K562 (cell line): Measurements from ENCODE around the gene CCDC33. TPM values are rescaled to one million over a fixed set of nuclear protein-coding genes. Genes with fewer than 3 reads are reported as not detected.

Source experiments
- ATAC-seq: fragments of 200-7000 bp; cut with Tn5 transposase; 3 replicates; pipeline ENCODE4 v1.9.1; 2020; ENCODE audit warnings: moderate library complexity
- BruUV-seq: library from RNA; stranded (reverse); fragments of 400-500 nt; replicated peaks from 2 replicates; lab custom pipeline; 2021; lab: Mats Ljungman, UMichigan
- CTCF ChIA-PET: fragments of 300-600 bp; formaldehyde crosslinking; extraction: SDS; loops from one replicate; lab custom pipeline; 2021; ENCODE audit warnings: low intra/inter-chr PET ratio; lab: Yijun Ruan, JAX
- POLR2A ChIA-PET: fragments of 300-600, 350-650 bp; sonication (Branson Sonifier 250); formaldehyde crosslinking; extraction: SDS; loops from one replicate; lab custom pipeline; 2021; ENCODE audit warnings: antibody characterized with exemption, inconsistent platforms; lab: Yijun Ruan, JAX
- DNase-seq, 4 experiments: peaks; one replicate each; pipeline versions ENCODE4 v3.0.0 to v3.0.0-alpha.2; 2011 to 2018; ENCODE audit warnings: low spot score in 3 of 4, mixed read lengths in 3 of 4; ENCODE audit errors: extremely low read depth in 1 of 4
- FAIRE-seq: peaks from 2 replicates; lab custom pipeline; 2011; peaks lifted over from hg19 to GRCh38; lab: Jason Lieb, UNC
- H2AFZ ChIP-seq: 2 replicates; pipeline ENCODE4 v1.6.0; 2011; ENCODE audit warnings: low read depth, low read length, control low read depth, inconsistent platforms
- H3K27ac ChIP-seq: fragments of 200-600 bp; 3 replicates; pipeline ENCODE4 v1.8.0; 2011; ENCODE audit warnings: low read depth, mild to moderate bottlenecking, control low read depth, inconsistent platforms, low read length, moderate library complexity, mixed read lengths; ENCODE audit errors: extremely low read depth
- H3K27me3 ChIP-seq, 2 experiments: fragments of 300-600 bp in 1 of 2; 2 replicates in 1 of 2; 3 replicates in 1 of 2; pipeline versions ENCODE4 v1.6.0 to v1.8.0; 2011; ENCODE audit warnings: inconsistent platforms in 2 of 2, low read length in 2 of 2, mild to moderate bottlenecking in 1 of 2, mixed read lengths in 1 of 2, moderate library complexity in 1 of 2; ENCODE audit not compliant: control insufficient read depth in 2 of 2, insufficient read depth in 2 of 2
- H3K36me3 ChIP-seq: fragments of 300-600 bp; 3 replicates; pipeline ENCODE4 v1.8.0; 2011; ENCODE audit warnings: mild to moderate bottlenecking, low read length, inconsistent platforms; ENCODE audit not compliant: control insufficient read depth, insufficient read depth
- H3K4me1 ChIP-seq, 2 experiments: fragments of 200-600 bp in 1 of 2; replicated peaks in 1 of 2; 2 replicates in 1 of 2; 3 replicates in 1 of 2; pipeline versions ENCODE4 v1.5.1 to v1.8.0; 2011; ENCODE audit warnings: inconsistent platforms in 2 of 2, low read length in 2 of 2, mild to moderate bottlenecking in 1 of 2, mixed read lengths in 1 of 2, moderate library complexity in 1 of 2; ENCODE audit not compliant: control insufficient read depth in 2 of 2, insufficient read depth in 2 of 2
- H3K4me2 ChIP-seq: 2 replicates; pipeline ENCODE4 v1.6.1; 2011; ENCODE audit warnings: low read length, control low read depth, inconsistent platforms, mixed read lengths; ENCODE audit not compliant: insufficient read depth
- H3K4me3 ChIP-seq: fragments of 200-600 bp; sonication (generic), shearing (Covaris generic); 2 replicates; pipeline ENCODE4 v1.5.1; 2016; ENCODE audit warnings: control low read depth, inconsistent platforms
- H3K79me2 ChIP-seq: fragments of 200-600 bp; 3 replicates; pipeline ENCODE4 v1.8.0; 2011; ENCODE audit warnings: low read length, inconsistent platforms; ENCODE audit not compliant: control insufficient read depth, insufficient read depth
- H3K9ac ChIP-seq, 2 experiments: 2 replicates each; pipeline versions ENCODE4 v1.6.0 to v1.6.1; 2011; ENCODE audit warnings: low read depth in 2 of 2, low read length in 2 of 2, control low read depth in 1 of 2, inconsistent platforms in 1 of 2, mild to moderate bottlenecking in 1 of 2, mixed read lengths in 1 of 2; ENCODE audit not compliant: insufficient read depth in 1 of 2
- H3K9me1 ChIP-seq: one replicate; pipeline ENCODE4 v1.6.0; 2011; ENCODE audit warnings: inconsistent platforms, mild to moderate bottlenecking, low read length, moderate library complexity; ENCODE audit not compliant: control insufficient read depth, insufficient read depth
- H3K9me3 ChIP-seq: replicated peaks from 2 replicates; pipeline ENCODE4 v1.5.1; 2011; ENCODE audit warnings: low read depth, low read length, inconsistent platforms; ENCODE audit not compliant: control insufficient read depth, insufficient read depth
- H4K20me1 ChIP-seq: replicated peaks from 2 replicates; pipeline ENCODE4 v1.6.1; 2011; ENCODE audit warnings: low read length, inconsistent platforms, mixed read lengths; ENCODE audit not compliant: control insufficient read depth, insufficient read depth
- BRD9 ChIP-seq: fragments of 450-650 bp; IDR thresholded peaks from 2 replicates; pipeline ENCODE4 v1.6.1; 2018; ENCODE audit warnings: low read depth; ENCODE audit not compliant: partially characterized antibody
- CEBPG ChIP-seq, 3 experiments: fragments of 200-800 bp in 1 of 3; sonication (Bioruptor generic) in 1 of 3; sonication (generic) in 1 of 3; formaldehyde crosslinking in 1 of 3; IDR thresholded peaks in 2 of 3; conservative IDR thresholded peaks in 1 of 3; 2 replicates each; pipeline versions ENCODE4 v1.6.1 to v1.8.0; 2016 to 2022; ENCODE audit warnings: missing compliant biosample characterization in 2 of 3, missing genetic modification characterization in 2 of 3, mild to moderate bottlenecking in 1 of 3, missing genetic modification reagents in 1 of 3
- CHAMP1 ChIP-seq: fragments of 450-650 bp; IDR thresholded peaks from 2 replicates; pipeline ENCODE4 v1.6.1; 2016; ENCODE audit warnings: mild to moderate bottlenecking
- HCFC1 ChIP-seq: IDR thresholded peaks from 2 replicates; pipeline ENCODE4 v1.6.1; 2012; ENCODE audit warnings: low read depth, low read length, improper control_type of control experiment
- JUN ChIP-seq, 2 experiments: sonication (generic) in 1 of 2; formaldehyde crosslinking in 1 of 2; IDR thresholded peaks; 2 replicates each; pipeline versions ENCODE4 v1.6.1 to v1.8.0; 2012 to 2022; ENCODE audit warnings: borderline replicate concordance in 2 of 2, mild to moderate bottlenecking in 2 of 2, improper control_type of control experiment in 1 of 2, low read depth in 1 of 2, low read length in 1 of 2, missing genetic modification reagents in 1 of 2
- LARP7 ChIP-seq: fragments of 450-650 bp; IDR thresholded peaks from 2 replicates; pipeline ENCODE4 v1.6.1; 2016
- MLLT1 ChIP-seq, 2 experiments: fragments of 450-650 bp; IDR thresholded peaks; 2 replicates each; pipeline ENCODE4 v1.6.1; 2016
- NCOA2 ChIP-seq, 2 experiments: fragments of 450-650 bp; IDR thresholded peaks; 2 replicates each; pipeline ENCODE4 v1.6.1; 2018; ENCODE audit warnings: mild to moderate bottlenecking in 2 of 2, moderate library complexity in 1 of 2; ENCODE audit not compliant: partially characterized antibody in 2 of 2
- NFE2L1 ChIP-seq: fragments of 450-650 bp; IDR thresholded peaks from 2 replicates; pipeline ENCODE4 v1.6.1; 2016; ENCODE audit warnings: missing genetic modification characterization, low read depth, mild to moderate bottlenecking, missing compliant biosample characterization, moderate library complexity, borderline replicate concordance
- PHF21A ChIP-seq: fragments of 450-650 bp; IDR thresholded peaks from 2 replicates; pipeline ENCODE4 v1.6.1; 2017; ENCODE audit warnings: low read depth, borderline replicate concordance
- PREB ChIP-seq: sonication (generic); formaldehyde crosslinking; IDR thresholded peaks from 2 replicates; pipeline ENCODE4 v1.8.1; 2023; ENCODE audit warnings: mild to moderate bottlenecking, missing genetic modification reagents
- ZNF143 ChIP-seq: sonication (generic); formaldehyde crosslinking; IDR thresholded peaks from 2 replicates; pipeline ENCODE4 v1.9.0; 2022; ENCODE audit warnings: mild to moderate bottlenecking, missing genetic modification reagents
- ZNF282 ChIP-seq: sonication (generic); formaldehyde crosslinking; IDR thresholded peaks from 2 replicates; pipeline ENCODE4 v1.8.1; 2023; ENCODE audit warnings: missing genetic modification reagents
- ZNF561 ChIP-seq: fragments of 450-650 bp; formaldehyde crosslinking; conservative IDR thresholded peaks from 2 replicates; pipeline ENCODE4 v1.4.0; 2020; ENCODE audit warnings: mild to moderate bottlenecking, moderate library complexity
- ZNF699 ChIP-seq: fragments of 250-450 bp; sonication (Bioruptor Pico); IDR thresholded peaks from 2 replicates; pipeline ENCODE4 v1.8.0; 2021; ENCODE audit warnings: mild to moderate bottlenecking, moderate library complexity; ENCODE audit not compliant: insufficient replicate concordance
- WGBS: fragments of 100-300 bp; shearing (Covaris generic); methylation state at CpG from one replicate; pipeline ENCODE4 v1.1.6; 2016; ENCODE audit warnings: low coverage, mixed read lengths; ENCODE audit not compliant: insufficient coverage; ENCODE audit errors: missing lambda C conversion rate; 5-methylcytosine and 5-hydroxymethylcytosine counted together
- in situ Hi-C: fragments of 300-500 bp; cut with MboI; formaldehyde crosslinking; loops from 4 replicates; pipeline ENCODE4 v1.15.0; 2018; ENCODE audit warnings: inconsistent platforms, mixed read lengths
- intact Hi-C: fragments of 100-400 bp; cut with micrococcal nuclease; formaldehyde crosslinking; loops from 2 replicates; pipeline ENCODE4 v1.14.2; 2022
- polyA plus RNA-seq, 8 experiments: library from polyadenylated mRNA; depleted of rRNA in 4 of 8; stranded (reverse) in 5 of 8; unstranded in 3 of 8; fragments of >200 nt; fragmentation: Nextera tagmentation in 2 of 8; fragmentation: Illumina TruSeq in 1 of 8; extraction: Ambion mirVana in 2 of 8; extraction: Trizol in 1 of 8; gene quantifications; 2 replicates each; pipeline versions ENCODE4 v1.2.1 to v1.2.3, GENCODE V29; 2011 to 2014; ENCODE audit warnings: inconsistent platforms in 1 of 8, missing spikeins in 1 of 8
- total RNA-seq, 7 experiments: library from RNA; depleted of rRNA in 6 of 7; stranded (reverse); fragments of >200 nt in 6 of 7; fragmentation: Illumina TruSeq in 2 of 7; extraction: Trizol in 2 of 7; gene quantifications; 2 replicates each; pipeline versions ENCODE4 v1.2.1 to v1.2.3, GENCODE V29; 2011 to 2021; ENCODE audit warnings: low replicate concordance in 1 of 7

CCDC33 gene
- total and polyA plus RNA-seq, 9 of the 15 experiments (the other 6 are each of a cell fraction or from before 2014, with no cell fraction given): 0.08 to 1.1 (median 0.15) TPM; not detected in 4

- POLR2A ChIA-PET: interaction anchor here (0.6 kb wide), 1 partner anchor 71 kb away, joined by 3 read pairs; no protein-coding TSS in a partner anchor
- intact Hi-C loops (no loop called here), in situ Hi-C loops (no loop called here)
- no peak overlapping the region for H3K4me2 ChIP-seq
- ATAC-seq (no peak), DNase-seq (no peak), FAIRE-seq (no peak)
- no peaks in the 10 kb centered on the region for H3K9me1 ChIP-seq
- no TSS peak for BruUV-seq
- no peak overlapping the region for H2AFZ ChIP-seq
- no peaks in the 10 kb centered on the region for H3K9me3 ChIP-seq
- no peaks in the 10 kb centered on the region for H3K79me2 ChIP-seq
- H3K27ac ChIP-seq: no peak overlapping the region
- H3K36me3 ChIP-seq: no peaks in the 10 kb centered on the region
- peak overlapping the region in 1 of 2 experiments; percentile 48; a peak in 1 of 4 replicates for H3K9ac ChIP-seq
- no peak overlapping the region for H3K4me3 ChIP-seq
- no peak for TF ChIP-seq BRD9
- no peak for TF ChIP-seq ZNF143 (CRISPR knock-in tag)
- no peak for TF ChIP-seq NFE2L1 (tag)
- no peak for TF ChIP-seq NCOA2 (IDR thresholded peaks at IDR 0.05; ENCODE audit: partially characterized antibody in 2 of 2)
- TF ChIP-seq PREB (CRISPR knock-in tag): no peak
- TF ChIP-seq HCFC1: no peak
- TF ChIP-seq ZNF561 (CRISPR knock-in tag): no peak
- no peak for TF ChIP-seq JUN (IDR thresholded peaks at IDR 0.05; ENCODE audit: borderline replicate concordance, low read depth, low read length)
- no peak for TF ChIP-seq JUN (CRISPR knock-in tag; IDR thresholded peaks at IDR 0.05; ENCODE audit: borderline replicate concordance)
- TF ChIP-seq ZNF282: no peak
- TF ChIP-seq PHF21A: no peak
- no peak for TF ChIP-seq CHAMP1
- TF ChIP-seq ZNF699: no peak
- TF ChIP-seq CEBPG (CRISPR knock-in tag; IDR thresholded peaks at IDR 0.05): no peak
- TF ChIP-seq CEBPG (tag; conservative IDR thresholded peaks at IDR 0.05 in 1 of 2, IDR thresholded peaks at IDR 0.05 in 1 of 2): no peak
- TF ChIP-seq LARP7: no peak
- TF ChIP-seq MLLT1 (IDR thresholded peaks at IDR 0.05): no peak
- H3K4me1 ChIP-seq: peaks cover 3 to 6% of the 10 kb centered on the region in 2 experiments; a peak in 2 of 5 replicates
- CTCF ChIA-PET: no interaction called here
- H3K27me3 ChIP-seq: peaks cover 9 to 62% of the 10 kb centered on the region in 2 experiments; a peak in 4 of 5 replicates
- H4K20me1 ChIP-seq: 0 out of 2 replicates have a peak, but pooled peaks cover 12% of the 10 kb centered on the region
- 10% methylated on average over 6 of the region's 6 CpGs for WGBS
Measured at GRCh38 chr15:74208496-74208895, 27.6 kb upstream of the CCDC33 start.
